ENCODE results near the gene ANLN.

GRCh38 chr7:36456548-36456947 lies 66.9 kb downstream of the ANLN start:
- no peak for TF ChIP-seq CTCF (IDR thresholded peaks at IDR 0.05)
- no peak for TF ChIP-seq POLR2A (IDR thresholded peaks at IDR 0.05)
